Natural killer cell (primary cell): ENCODE results near the gene TTLL12. TPM values are rescaled to one million over a fixed set of nuclear protein-coding genes. Genes with fewer than 3 reads are reported as not detected.

Experiments used
- ATAC-seq, 3 donors: fragments of 150-1000 bp in 2 of 3; fragments of 200-7000 bp in 1 of 3; cut with Tn5 transposase; 1 replicate in 1 of 3; 2 replicates in 2 of 3; pipeline ENCODE4 v1.10.0; 2021; ENCODE audit warnings: mild to moderate bottlenecking in 2 of 3, moderate library complexity in 2 of 3
- DNase-seq, 2 donors: peaks; one replicate each; pipeline versions ENCODE4 v3.0.0 to v3.0.0-alpha.2; 2013 to 2021; ENCODE audit warnings: mixed read lengths in 1 of 2
- H3K27ac ChIP-seq: one replicate; pipeline ENCODE4 v1.5.1; 2013; ENCODE audit warnings: mild to moderate bottlenecking, low read length
- H3K27me3 ChIP-seq: one replicate; pipeline ENCODE4 v1.6.1; 2013; ENCODE audit warnings: low read length; ENCODE audit not compliant: control insufficient read depth, insufficient read depth
- H3K36me3 ChIP-seq: one replicate; pipeline ENCODE4 v1.6.1; 2013; ENCODE audit warnings: low read length; ENCODE audit not compliant: control insufficient read depth, insufficient read depth
- H3K4me1 ChIP-seq: one replicate; pipeline ENCODE4 v1.6.1; 2013; ENCODE audit warnings: low read length; ENCODE audit not compliant: control insufficient read depth, insufficient read depth
- H3K4me3 ChIP-seq: one replicate; pipeline ENCODE4 v1.5.1; 2013; ENCODE audit warnings: low read length
- H3K9me3 ChIP-seq: one replicate; pipeline ENCODE4 v1.6.1; 2013; ENCODE audit warnings: low read length; ENCODE audit not compliant: control insufficient read depth, insufficient read depth
- H3K27ac Mint-ChIP-seq, 2 donors: one replicate each; pipeline ENCODE4 v1.8.0; 2022; ENCODE audit warnings: mild to moderate bottlenecking in 2 of 2, mixed read lengths in 2 of 2, moderate library complexity in 1 of 2
- H3K27me3 Mint-ChIP-seq, 2 donors: one replicate each; pipeline ENCODE4 v1.8.0; 2022; ENCODE audit warnings: low read depth in 2 of 2, mixed read lengths in 2 of 2
- H3K36me3 Mint-ChIP-seq: one replicate; pipeline ENCODE4 v1.8.0; 2022; ENCODE audit warnings: mixed read lengths
- H3K4me1 Mint-ChIP-seq, 2 donors: one replicate each; pipeline ENCODE4 v1.8.0; 2022; ENCODE audit warnings: mixed read lengths in 2 of 2
- H3K4me3 Mint-ChIP-seq: one replicate; pipeline ENCODE4 v1.8.0; 2022; ENCODE audit warnings: mild to moderate bottlenecking, moderate library complexity, mixed read lengths
- H3K9me3 Mint-ChIP-seq, 2 donors: one replicate each; pipeline ENCODE4 v1.8.0; 2022; ENCODE audit warnings: mixed read lengths in 2 of 2
- WGBS: methylation state at CpG from one replicate; pipeline ENCODE4 v1.1.7; 2013; ENCODE audit warnings: missing lambda C conversion rate; ENCODE audit not compliant: insufficient coverage; 5-methylcytosine and 5-hydroxymethylcytosine counted together
- intact Hi-C: fragments of 100-400 bp; cut with micrococcal nuclease; formaldehyde crosslinking; loops from one replicate; pipeline ENCODE4 v1.14.2; 2022
- total RNA-seq, 4 donors: library from RNA; stranded (reverse); fragments of 120-200 nt in 1 of 4; gene quantifications; one replicate each; pipeline versions ENCODE4 v1.2.3 to v1.2.4, GENCODE V29; 2013 to 2022
- TF ChIP-seq, protein P1 (sequence below): fragments of 200-600 bp; IDR thresholded peaks from one replicate; pipeline ENCODE4 v1.8.0; 2022; ENCODE audit warnings: antibody characterized with exemption

Gene TTLL12
- total RNA-seq, 3 donors from 2014 or later (not counting 1 experiment from before 2014, with no cell fraction given): 9.3 to 15.5 (median 13.7) TPM

DNA sequence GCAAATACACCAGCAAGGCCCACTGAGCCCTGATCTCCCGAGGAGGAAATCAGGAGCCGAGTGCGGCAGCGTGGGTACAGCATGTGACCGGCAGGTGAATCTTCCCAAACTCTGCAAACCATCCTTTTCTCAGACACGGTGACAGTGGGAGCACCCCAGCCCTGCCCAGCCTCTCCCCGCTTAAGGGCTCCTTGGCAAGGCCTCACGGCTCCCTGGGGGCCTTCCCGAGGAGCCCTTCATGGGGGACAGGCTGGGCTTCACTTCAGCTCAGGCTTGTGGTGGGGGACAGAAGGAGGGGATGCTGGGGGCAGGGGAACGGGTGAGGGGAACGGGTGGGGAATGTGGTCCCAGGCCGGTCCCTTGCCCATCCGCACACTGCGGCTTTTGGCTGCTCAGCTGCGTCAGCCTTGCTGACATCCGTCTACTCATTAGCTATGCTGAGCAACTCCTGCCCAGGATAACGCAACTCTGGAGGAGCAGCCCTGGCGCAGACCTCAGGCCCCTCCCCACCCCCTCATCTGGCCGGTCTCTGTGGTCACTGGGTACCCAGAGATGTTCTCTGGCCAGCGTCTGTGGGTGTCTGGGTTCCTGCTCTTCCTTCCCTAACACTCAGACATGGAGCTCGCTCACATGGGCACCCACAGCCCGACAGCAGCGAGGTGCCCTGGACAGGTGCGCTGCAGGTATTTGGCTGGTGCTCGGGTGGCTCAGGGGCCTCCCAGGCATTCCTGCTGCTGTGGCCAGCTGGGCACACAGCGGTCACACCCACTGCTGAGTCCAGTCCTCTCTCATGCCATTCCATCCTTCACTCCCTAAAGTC, 22.0 kb upstream of the TTLL12 start:
- H3K27me3 ChIP-seq: no peaks in the 10 kb centered on the region
- Mint-ChIP-seq H3K27ac (no peak overlapping the region), H3K4me3 (no peak overlapping the region), H3K36me3 (no peaks in the 10 kb centered on the region), H3K4me1 (peaks cover 0 to 21% of the 10 kb centered on the region in 2 donors), H3K27me3 (no peaks in the 10 kb centered on the region), H3K9me3 (no peaks in the 10 kb centered on the region)
- WGBS: 93% methylated on average over 26 of the region's 26 CpGs
- H3K27ac ChIP-seq: no peak overlapping the region
- no peaks in the 10 kb centered on the region for H3K36me3 ChIP-seq
- peaks cover 8% of the 10 kb centered on the region for H3K9me3 ChIP-seq
- ATAC-seq (no peak), DNase-seq (no peak)
- TF ChIP-seq, protein P1, sequence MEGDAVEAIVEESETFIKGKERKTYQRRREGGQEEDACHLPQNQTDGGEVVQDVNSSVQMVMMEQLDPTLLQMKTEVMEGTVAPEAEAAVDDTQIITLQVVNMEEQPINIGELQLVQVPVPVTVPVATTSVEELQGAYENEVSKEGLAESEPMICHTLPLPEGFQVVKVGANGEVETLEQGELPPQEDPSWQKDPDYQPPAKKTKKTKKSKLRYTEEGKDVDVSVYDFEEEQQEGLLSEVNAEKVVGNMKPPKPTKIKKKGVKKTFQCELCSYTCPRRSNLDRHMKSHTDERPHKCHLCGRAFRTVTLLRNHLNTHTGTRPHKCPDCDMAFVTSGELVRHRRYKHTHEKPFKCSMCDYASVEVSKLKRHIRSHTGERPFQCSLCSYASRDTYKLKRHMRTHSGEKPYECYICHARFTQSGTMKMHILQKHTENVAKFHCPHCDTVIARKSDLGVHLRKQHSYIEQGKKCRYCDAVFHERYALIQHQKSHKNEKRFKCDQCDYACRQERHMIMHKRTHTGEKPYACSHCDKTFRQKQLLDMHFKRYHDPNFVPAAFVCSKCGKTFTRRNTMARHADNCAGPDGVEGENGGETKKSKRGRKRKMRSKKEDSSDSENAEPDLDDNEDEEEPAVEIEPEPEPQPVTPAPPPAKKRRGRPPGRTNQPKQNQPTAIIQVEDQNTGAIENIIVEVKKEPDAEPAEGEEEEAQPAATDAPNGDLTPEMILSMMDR: no peak
- H3K4me3 ChIP-seq: no peak overlapping the region
- H3K4me1 ChIP-seq: peaks cover 22% of the 10 kb centered on the region
- intact Hi-C loops: no loop called here

DNA sequence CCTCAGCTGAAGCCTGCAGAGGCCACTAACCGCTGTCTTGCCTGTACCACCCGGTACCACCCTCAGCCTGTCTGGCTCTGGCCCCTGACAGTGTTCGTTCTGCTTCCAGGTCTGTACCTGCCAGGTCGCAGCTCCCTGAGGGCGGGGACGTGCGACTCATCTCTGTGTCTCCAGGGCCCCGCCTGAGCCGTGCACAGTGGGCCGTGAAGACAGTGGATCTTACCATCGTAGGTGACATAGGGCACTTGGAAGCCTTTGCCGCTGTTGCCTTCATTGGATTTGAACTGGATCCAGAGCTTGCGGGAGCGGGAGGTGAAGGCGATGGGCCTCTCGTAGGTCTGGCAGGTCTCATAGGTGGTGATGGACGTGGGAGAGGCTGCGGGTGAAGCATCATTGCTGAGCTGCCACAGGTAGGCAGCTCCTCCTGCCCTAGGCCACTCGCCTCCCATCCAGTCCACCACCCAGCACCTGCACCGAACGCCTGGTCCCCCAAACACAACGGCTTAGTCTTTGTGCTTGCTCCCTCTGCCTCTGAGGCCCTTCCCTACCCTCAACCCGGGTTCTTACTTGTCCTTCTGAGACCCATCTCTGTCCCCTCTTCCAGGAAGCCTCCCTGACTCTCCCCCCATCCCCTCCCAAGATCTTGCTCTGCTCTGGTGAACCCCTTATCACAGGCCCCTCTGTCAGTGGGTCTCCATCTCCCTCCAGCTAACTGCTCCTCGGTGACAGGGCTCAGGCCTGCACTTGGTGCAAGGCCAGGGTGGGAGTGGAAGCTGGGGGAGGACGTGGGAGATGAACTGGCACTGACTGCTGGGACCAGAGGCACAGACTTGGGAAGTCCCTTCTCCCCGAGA, 21.1 kb upstream of the TTLL12 start:
- H3K4me1 ChIP-seq: peaks cover 22% of the 10 kb centered on the region
- TF ChIP-seq, protein P1: no peak
- no peak for DNase-seq
- no peak overlapping the region for H3K4me3 ChIP-seq
- H3K27me3 Mint-ChIP-seq: no peaks in the 10 kb centered on the region
- no peak overlapping the region for H3K27ac ChIP-seq
- no peak overlapping the region for H3K4me3 Mint-ChIP-seq
- intact Hi-C loops: no loop called here
- ATAC-seq: no peak
- H3K9me3 ChIP-seq: peaks cover 8% of the 10 kb centered on the region
- H3K36me3 ChIP-seq: no peaks in the 10 kb centered on the region
- WGBS: 90% methylated on average over 26 of the region's 26 CpGs
- H3K36me3 Mint-ChIP-seq: no peaks in the 10 kb centered on the region
- H3K27ac Mint-ChIP-seq: peak overlapping the region in 1 of 2 donors; percentile 31
- H3K9me3 Mint-ChIP-seq: no peaks in the 10 kb centered on the region
- peaks cover 0 to 21% of the 10 kb centered on the region in 2 donors for H3K4me1 Mint-ChIP-seq
- no peaks in the 10 kb centered on the region for H3K27me3 ChIP-seq

DNA sequence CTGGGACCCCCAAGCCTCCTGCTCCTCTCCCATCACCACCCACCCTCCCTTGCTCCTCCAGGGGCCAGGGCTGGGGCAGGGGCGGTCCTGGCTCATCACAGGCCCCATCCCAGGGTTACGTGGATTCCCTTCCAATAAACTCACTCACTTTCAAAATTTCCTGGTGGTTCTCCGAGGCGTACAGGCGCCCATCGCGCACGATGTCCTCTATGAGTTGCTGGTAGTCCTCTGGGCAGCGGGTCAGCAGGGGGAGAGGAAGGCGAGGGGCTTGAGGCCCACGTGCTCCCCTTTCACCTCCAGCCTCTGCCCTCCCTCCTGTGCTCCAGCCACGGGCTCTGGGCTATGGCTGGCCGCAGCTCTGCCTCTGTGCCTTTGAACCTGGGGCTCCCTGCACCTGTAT, 20.5 kb upstream of the TTLL12 start:
- Histone ChIP-seq H3K27me3 (no peaks in the 10 kb centered on the region), H3K36me3 (no peaks in the 10 kb centered on the region), H3K4me3 (no peak overlapping the region), H3K4me1 (peaks cover 22% of the 10 kb centered on the region), H3K9me3 (peaks cover 8% of the 10 kb centered on the region), H3K27ac (no peak overlapping the region)
- 94% methylated on average over 13 of the region's 13 CpGs for WGBS
- Mint-ChIP-seq H3K9me3 (no peaks in the 10 kb centered on the region), H3K36me3 (no peaks in the 10 kb centered on the region), H3K4me3 (no peak overlapping the region), H3K4me1 (peaks cover 0 to 21% of the 10 kb centered on the region in 2 donors), H3K27me3 (no peaks in the 10 kb centered on the region), H3K27ac (peak overlapping the region in 1 of 2 donors; percentile 31)
- ATAC-seq: no peak
- no peak for DNase-seq
- intact Hi-C loops: no loop called here
- TF ChIP-seq, protein P1: no peak
